Measurements from ENCODE around the gene LYG1. TPM values are rescaled to one million over a fixed set of nuclear protein-coding genes. Genes with fewer than 3 reads are reported as not detected.

Gene LYG1
- total and polyA plus RNA-seq, 2 of the 8 experiments (the other 6 are each of a cell fraction or from before 2014, with no cell fraction given) = 0.68 to 0.86 TPM

GRCh38 chr2:99299580-99299979 lies 1.4 kb downstream of the LYG1 start:
- Histone ChIP-seq H3K4me1 (replicated peaks in 1 of 4; ENCODE audit: control insufficient read depth in 3 of 4, insufficient read depth in 4 of 4, low read length in 3 of 4) (no peaks in the 10 kb centered on the region), H4K91ac (replicated peaks; ENCODE audit: insufficient read length, low read length) (no peak overlapping the region), H3K56ac (replicated peaks; ENCODE audit: insufficient read length, low read depth, low read length) (no peak overlapping the region), H3K14ac (ENCODE audit: insufficient read length) (no peak overlapping the region), H4K20me1 (replicated peaks in 1 of 2; ENCODE audit: control insufficient read depth in 1 of 2, insufficient read depth in 2 of 2, low read length in 2 of 2) (no peaks in the 10 kb centered on the region), H3K9me3 (ENCODE audit: insufficient read depth in 2 of 2, low read depth in 1 of 2, low read length in 1 of 2) (no peaks in the 10 kb centered on the region), H2BK20ac (ENCODE audit: low read length) (no peak overlapping the region), H3K4me3 (ENCODE audit: extremely low read depth in 1 of 4, insufficient read depth in 2 of 4, low read depth in 3 of 4, low read length in 4 of 4) (no peak overlapping the region), H3K27ac (ENCODE audit: low read depth, low read length) (no peak overlapping the region), H3K23me2 (ENCODE audit: low read depth, low read length) (no peaks in the 10 kb centered on the region), H3K4me2 (ENCODE audit: insufficient read depth in 1 of 2, low read depth in 2 of 2, low read length in 2 of 2) (no peak overlapping the region), H2AFZ (ENCODE audit: low read length) (no peak overlapping the region), H2BK120ac (replicated peaks; ENCODE audit: low read depth, low read length) (no peak overlapping the region), H4K8ac (ENCODE audit: extremely low read depth, insufficient read depth, low read length) (no peak overlapping the region), H4K5ac (ENCODE audit: insufficient read length, low read depth, low read length) (no peak overlapping the region), H3K79me1 (ENCODE audit: low read depth, low read length) (no peaks in the 10 kb centered on the region), H3K18ac (ENCODE audit: extremely low read depth, low read length) (no peak overlapping the region), H3K36me3 (ENCODE audit: control insufficient read depth in 2 of 4, insufficient read depth in 4 of 4, low read length in 3 of 4) (no peaks in the 10 kb centered on the region), H2BK15ac (ENCODE audit: low read length) (no peak overlapping the region), H2BK5ac (ENCODE audit: low read depth, low read length) (no peak overlapping the region), H2BK12ac (ENCODE audit: low read depth, low read length) (no peak overlapping the region), H3K27me3 (replicated peaks in 1 of 4; ENCODE audit: control insufficient read depth in 3 of 4, extremely low read depth in 1 of 4, insufficient read depth in 3 of 4, low read length in 3 of 4) (no peaks in the 10 kb centered on the region), H3K79me2 (ENCODE audit: control insufficient read depth in 1 of 2, insufficient read depth in 2 of 2, low read length in 2 of 2) (no peaks in the 10 kb centered on the region), H3K4ac (replicated peaks; ENCODE audit: insufficient read length, low read depth, low read length) (no peak overlapping the region), H3K23ac (ENCODE audit: insufficient read length) (no peak overlapping the region), H2AK5ac (ENCODE audit: low read depth, low read length) (no peak overlapping the region), H3K9ac (replicated peaks in 1 of 4; ENCODE audit: extremely low read depth in 1 of 4, low read depth in 3 of 4, low read length in 3 of 4) (no peak overlapping the region)
- DNase-seq (ENCODE audit: low read depth in 1 of 2, low spot score in 2 of 2) (no peak), FAIRE-seq (no peak)
- TF ChIP-seq EP300 (IDR thresholded peaks at IDR 0.05; ENCODE audit: borderline replicate concordance in 1 of 2, low read depth in 2 of 2, low read length in 2 of 2) (no peak), EZH2 (IDR thresholded peaks at IDR 0.05; ENCODE audit: low read depth, low read length, severe bottlenecking) (no peak), CHD2 (IDR thresholded peaks at IDR 0.05; ENCODE audit: low read length) (no peak), TAF1 (IDR thresholded peaks at IDR 0.05; ENCODE audit: low read depth, low read length) (no peak), CHD1 (IDR thresholded peaks at IDR 0.05; ENCODE audit: low read depth, low read length) (no peak), NANOG (IDR thresholded peaks at IDR 0.05; ENCODE audit: insufficient read depth, low read depth, low read length, poor library complexity, severe bottlenecking) (no peak), SUZ12 (IDR thresholded peaks at IDR 0.05; ENCODE audit: low read length) (no peak), RXRA (IDR thresholded peaks at IDR 0.05; ENCODE audit: insufficient read depth, low read depth, low read length) (no peak)
- 92% methylated on average over 7 of the region's 7 CpGs; no CpG with 5 or more reads in 1 of the 2 experiments for WGBS, 2 experiments (ENCODE audit: extremely low coverage in 1 of 2, insufficient coverage in 1 of 2, insufficient read length in 1 of 2, insufficient replicate concordance in 2 of 2, low coverage in 1 of 2, low lambda C conversion rate in 2 of 2, missing lambda C conversion rate in 1 of 2)
- ChIA-PET POLR2A (ENCODE audit: partially characterized antibody) (no interaction called here), CTCF (ENCODE audit: partially characterized antibody) (interaction anchor here (0.6 kb wide), 1 partner anchor 44 kb away, joined by 3 read pairs; the partner anchor contains the start of gene LYG2)

Measured in H1 (cell line).